HCEC 1CT (cell line): ENCODE results near the gene KRTAP16-1.
A peak's percentile ranks its signal among the peaks of the same experiment; 100 is the strongest.
"Not testable (repeated sequence)": the region's sequence is repeated elsewhere in the genome, so short reads cannot be mapped to it uniquely, and the experiment has no call there.

ENCODE experiments used
- DNase-seq: peaks from one replicate; pipeline ENCODE4 v3.0.0-alpha.2; 2017

Gene KRTAP16-1

GRCh38 chr17:41308918-41309359, at the start of gene KRTAP16-1:
Gene KRTAP16-1 (minus strand): TSS chr17:41309309. CDS start chr17:41309253, 56 bp downstream.
- no peak for DNase-seq

- DNase-seq: no peak
Measured at GRCh38 chr17:41354536-41354935, 45.4 kb upstream of the KRTAP16-1 start.

- peak; percentile 26 for DNase-seq
Measured at GRCh38 chr17:41352597-41353366, 43.7 kb upstream of the KRTAP16-1 start.

GRCh38 chr17:41351177-41351576, 42.1 kb upstream of the KRTAP16-1 start:
- no peak for DNase-seq

GRCh38 chr17:41350381-41350878, 41.3 kb upstream of the KRTAP16-1 start, which contains the start of gene KRT33A:
Gene KRT33A (minus strand): TSS chr17:41350828. CDS start chr17:41350767, 61 bp downstream.
- not testable (repeated sequence) for DNase-seq

GRCh38 chr17:41347869-41348760, 39.0 kb upstream of the KRTAP16-1 start:
- no peak for DNase-seq

GRCh38 chr17:41346421-41346820, 37.3 kb upstream of the KRTAP16-1 start:
- DNase-seq: not testable (repeated sequence)

- no peak for DNase-seq
Measured at GRCh38 chr17:41345992-41346391, 36.9 kb upstream of the KRTAP16-1 start.

- no peak for DNase-seq
Measured at GRCh38 chr17:41343029-41343428, 33.9 kb upstream of the KRTAP16-1 start.

- no peak for DNase-seq
Measured at GRCh38 chr17:41340934-41341861, 32.1 kb upstream of the KRTAP16-1 start.

- DNase-seq: no peak
Measured at GRCh38 chr17:41340494-41340893, 31.4 kb upstream of the KRTAP16-1 start.

- DNase-seq: no peak
Measured at GRCh38 chr17:41339571-41340172, 30.6 kb upstream of the KRTAP16-1 start.

GRCh38 chr17:41338961-41339485, 29.9 kb upstream of the KRTAP16-1 start:
- DNase-seq: peak; percentile 65

- no peak for DNase-seq
Measured at GRCh38 chr17:41335747-41336146, 26.6 kb upstream of the KRTAP16-1 start.

GRCh38 chr17:41334385-41335305, 25.5 kb upstream of the KRTAP16-1 start:
- no peak for DNase-seq

- no peak for DNase-seq
Measured at GRCh38 chr17:41333836-41334235, 24.7 kb upstream of the KRTAP16-1 start.

- no peak for DNase-seq
Measured at GRCh38 chr17:41333098-41333497, 24.0 kb upstream of the KRTAP16-1 start.

GRCh38 chr17:41332239-41332638, 23.1 kb upstream of the KRTAP16-1 start:
- DNase-seq: no peak

GRCh38 chr17:41331606-41332005, 22.5 kb upstream of the KRTAP16-1 start:
- DNase-seq: no peak

- DNase-seq: peak; percentile 65
Measured at GRCh38 chr17:41329279-41329948, 20.3 kb upstream of the KRTAP16-1 start.
